Fibroblast of lung (primary cell): ENCODE measurements around the gene SLC39A9. TPM values are rescaled to one million over a fixed set of nuclear protein-coding genes. Genes with fewer than 3 reads are reported as not detected.

Source experiments
- DNase-seq, 2 donors: peaks; one replicate each; pipeline versions ENCODE4 v3.0.0 to v3.0.0-alpha.2; 2010; ENCODE audit warnings: low read depth in 2 of 2
- H2AFZ ChIP-seq: 2 replicates; pipeline ENCODE4 v1.5.1; 2012; ENCODE audit warnings: low read length, control low read depth, inconsistent platforms
- H3K27ac ChIP-seq: 2 replicates; pipeline ENCODE4 v1.5.1; 2011; ENCODE audit warnings: low read length, control low read depth; ENCODE audit not compliant: insufficient read depth
- H3K27me3 ChIP-seq: 2 replicates; pipeline ENCODE4 v1.5.1; 2011; ENCODE audit warnings: mild to moderate bottlenecking, low read length; ENCODE audit not compliant: control insufficient read depth, insufficient read depth
- H3K36me3 ChIP-seq: 2 replicates; pipeline ENCODE4 v1.5.1; 2011; ENCODE audit warnings: low read length; ENCODE audit not compliant: control insufficient read depth, insufficient read depth
- H3K4me1 ChIP-seq: 2 replicates; pipeline ENCODE4 v1.5.1; 2011; ENCODE audit warnings: low read length; ENCODE audit not compliant: control insufficient read depth, insufficient read depth; ENCODE audit errors: extremely low read depth
- H3K4me2 ChIP-seq: 2 replicates; pipeline ENCODE4 v1.5.1; 2011; ENCODE audit warnings: low read length, control low read depth; ENCODE audit not compliant: insufficient read depth; ENCODE audit errors: extremely low read depth
- H3K4me3 ChIP-seq, 4 experiments: fragments of 200-600 bp in 1 of 4; sonication (generic) in 1 of 4; replicated peaks in 1 of 4; 2 replicates each; pipeline ENCODE4 v1.5.1; 2011 to 2016; ENCODE audit warnings: low read length in 4 of 4, low read depth in 3 of 4, mild to moderate bottlenecking in 3 of 4, control low read depth in 2 of 4, inconsistent platforms in 1 of 4, mixed read lengths in 1 of 4; ENCODE audit not compliant: insufficient read depth in 1 of 4; ENCODE audit errors: control extremely low read depth in 1 of 4
- H3K79me2 ChIP-seq: 2 replicates; pipeline ENCODE4 v1.5.1; 2012; ENCODE audit warnings: mild to moderate bottlenecking, low read length, inconsistent platforms; ENCODE audit not compliant: control insufficient read depth, insufficient read depth
- H3K9ac ChIP-seq: 2 replicates; pipeline ENCODE4 v1.5.1; 2011; ENCODE audit warnings: mild to moderate bottlenecking, low read length, control low read depth; ENCODE audit not compliant: insufficient read depth
- H3K9me3 ChIP-seq: 2 replicates; pipeline ENCODE4 v1.5.1; 2012; ENCODE audit warnings: low read depth, low read length; ENCODE audit not compliant: control insufficient read depth, insufficient read depth
- H4K20me1 ChIP-seq: 2 replicates; pipeline ENCODE4 v1.5.1; 2011; ENCODE audit warnings: low read length; ENCODE audit not compliant: control insufficient read depth, insufficient read depth; ENCODE audit errors: extremely low read depth
- EZH2 ChIP-seq: IDR thresholded peaks from 2 replicates; pipeline ENCODE4 v1.5.1; 2012; ENCODE audit warnings: low read length, control low read depth, mild to moderate bottlenecking; ENCODE audit errors: missing control alignments
- polyA plus RNA-seq, 2 donors: library from polyadenylated mRNA; depleted of rRNA in 1 of 2; stranded (reverse) in 1 of 2; unstranded in 1 of 2; fragments of >200 nt; gene quantifications; 2 replicates each; pipeline ENCODE4 v1.2.1, GENCODE V29; 2011 to 2012; ENCODE audit warnings: missing spikeins in 1 of 2
- total RNA-seq: library from RNA; depleted of rRNA; stranded (reverse); fragments of >200 nt; gene quantifications from 2 replicates; pipeline ENCODE4 v1.2.1, GENCODE V29; 2014
- TF ChIP-seq, protein P1 (sequence below), 2 donors: IDR thresholded peaks in 1 of 2; conservative IDR thresholded peaks in 1 of 2; 1 replicate in 1 of 2; 2 replicates in 1 of 2; pipeline ENCODE4 v1.5.1; 2011 to 2012; ENCODE audit warnings: low read length in 2 of 2, control low read depth in 1 of 2, inconsistent platforms in 1 of 2, low read depth in 1 of 2, mild to moderate bottlenecking in 1 of 2

Gene SLC39A9
- total and polyA plus RNA-seq, 2 donors (not counting 1 experiment from before 2014, with no cell fraction given), result 81.9 to 104 TPM

DNA sequence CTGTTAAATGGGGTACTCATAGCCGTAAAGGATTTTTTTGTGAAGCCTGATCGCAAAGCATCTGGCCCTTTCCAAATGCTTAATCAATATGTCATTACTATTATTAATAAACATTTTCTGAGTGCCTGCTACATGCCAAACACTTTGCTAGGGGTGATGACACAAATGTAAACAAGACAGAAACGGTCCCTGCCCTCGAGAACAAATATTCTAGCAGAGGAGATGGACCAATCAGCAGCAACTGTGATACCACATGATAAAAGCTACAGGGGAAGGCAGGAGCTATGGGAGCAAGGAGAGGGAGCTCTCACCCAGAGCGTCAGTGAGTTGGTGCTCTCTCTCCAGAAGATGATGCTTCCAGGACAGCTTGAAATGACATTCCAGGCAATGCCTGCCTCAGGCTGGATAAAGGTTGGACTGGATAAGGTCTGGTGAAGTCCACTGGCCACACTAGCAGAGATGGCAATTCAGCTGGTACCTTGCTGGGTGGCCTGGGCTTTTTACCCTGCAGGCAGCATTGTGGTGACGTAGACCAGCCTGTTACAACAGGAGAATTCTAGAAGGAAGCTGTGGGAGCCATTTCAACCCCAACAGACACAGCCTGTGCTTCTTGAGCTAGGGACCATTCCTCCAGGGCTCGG, 41.5 kb upstream of the SLC39A9 start:
- H3K9ac ChIP-seq, result no peak overlapping the region
- no peak for DNase-seq
- no peak overlapping the region for H3K4me2 ChIP-seq
- H3K27ac ChIP-seq, result no peak overlapping the region
- H3K9me3 ChIP-seq, result no peaks in the 10 kb centered on the region
- H4K20me1 ChIP-seq, result no peaks in the 10 kb centered on the region
- H3K27me3 ChIP-seq, result no peaks in the 10 kb centered on the region
- no peak for TF ChIP-seq EZH2
- TF ChIP-seq, protein P1, sequence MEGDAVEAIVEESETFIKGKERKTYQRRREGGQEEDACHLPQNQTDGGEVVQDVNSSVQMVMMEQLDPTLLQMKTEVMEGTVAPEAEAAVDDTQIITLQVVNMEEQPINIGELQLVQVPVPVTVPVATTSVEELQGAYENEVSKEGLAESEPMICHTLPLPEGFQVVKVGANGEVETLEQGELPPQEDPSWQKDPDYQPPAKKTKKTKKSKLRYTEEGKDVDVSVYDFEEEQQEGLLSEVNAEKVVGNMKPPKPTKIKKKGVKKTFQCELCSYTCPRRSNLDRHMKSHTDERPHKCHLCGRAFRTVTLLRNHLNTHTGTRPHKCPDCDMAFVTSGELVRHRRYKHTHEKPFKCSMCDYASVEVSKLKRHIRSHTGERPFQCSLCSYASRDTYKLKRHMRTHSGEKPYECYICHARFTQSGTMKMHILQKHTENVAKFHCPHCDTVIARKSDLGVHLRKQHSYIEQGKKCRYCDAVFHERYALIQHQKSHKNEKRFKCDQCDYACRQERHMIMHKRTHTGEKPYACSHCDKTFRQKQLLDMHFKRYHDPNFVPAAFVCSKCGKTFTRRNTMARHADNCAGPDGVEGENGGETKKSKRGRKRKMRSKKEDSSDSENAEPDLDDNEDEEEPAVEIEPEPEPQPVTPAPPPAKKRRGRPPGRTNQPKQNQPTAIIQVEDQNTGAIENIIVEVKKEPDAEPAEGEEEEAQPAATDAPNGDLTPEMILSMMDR (conservative IDR thresholded peaks at IDR 0.05 in 1 of 2, IDR thresholded peaks at IDR 0.05 in 1 of 2; ENCODE audit: low read depth in 1 of 2, low read length in 2 of 2), result no peak
- no peak overlapping the region for H2AFZ ChIP-seq
- no peaks in the 10 kb centered on the region for H3K79me2 ChIP-seq
- no peaks in the 10 kb centered on the region for H3K36me3 ChIP-seq
- no peak overlapping the region for H3K4me3 ChIP-seq
- H3K4me1 ChIP-seq, result peaks cover 2% of the 10 kb centered on the region

DNA sequence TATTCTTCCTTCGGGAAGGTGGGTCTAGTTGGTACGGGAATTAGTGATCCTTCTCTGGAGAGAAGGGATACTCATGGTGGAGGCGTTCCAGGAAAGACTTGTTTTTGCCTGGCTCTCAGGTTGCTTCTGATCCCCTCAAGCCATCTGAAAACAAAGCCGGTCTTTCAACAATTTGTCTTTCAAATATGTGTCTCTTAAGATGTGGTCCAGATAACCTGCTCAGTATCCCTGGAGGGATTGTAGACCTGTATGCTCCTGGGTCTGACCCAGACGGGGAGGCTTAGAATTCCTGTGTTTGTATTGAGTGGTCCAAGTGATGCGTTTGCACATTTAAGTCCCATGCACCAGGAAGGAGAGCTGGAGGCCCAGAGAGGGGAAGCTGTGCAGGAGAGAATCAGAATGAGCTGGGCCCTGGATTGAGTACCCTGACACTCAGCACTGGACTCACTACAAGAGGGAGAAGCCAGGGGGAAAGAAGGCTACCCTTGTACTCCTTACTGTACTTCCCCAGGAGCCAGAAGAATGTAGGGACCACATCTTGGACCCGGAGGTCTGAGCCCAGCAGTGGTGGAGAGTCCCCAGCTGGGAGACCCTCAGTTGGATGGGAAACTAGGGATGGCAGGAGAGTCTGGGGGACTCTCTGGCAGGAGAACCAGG, 40.8 kb upstream of the SLC39A9 start:
- no peak overlapping the region for H3K27ac ChIP-seq

DNA sequence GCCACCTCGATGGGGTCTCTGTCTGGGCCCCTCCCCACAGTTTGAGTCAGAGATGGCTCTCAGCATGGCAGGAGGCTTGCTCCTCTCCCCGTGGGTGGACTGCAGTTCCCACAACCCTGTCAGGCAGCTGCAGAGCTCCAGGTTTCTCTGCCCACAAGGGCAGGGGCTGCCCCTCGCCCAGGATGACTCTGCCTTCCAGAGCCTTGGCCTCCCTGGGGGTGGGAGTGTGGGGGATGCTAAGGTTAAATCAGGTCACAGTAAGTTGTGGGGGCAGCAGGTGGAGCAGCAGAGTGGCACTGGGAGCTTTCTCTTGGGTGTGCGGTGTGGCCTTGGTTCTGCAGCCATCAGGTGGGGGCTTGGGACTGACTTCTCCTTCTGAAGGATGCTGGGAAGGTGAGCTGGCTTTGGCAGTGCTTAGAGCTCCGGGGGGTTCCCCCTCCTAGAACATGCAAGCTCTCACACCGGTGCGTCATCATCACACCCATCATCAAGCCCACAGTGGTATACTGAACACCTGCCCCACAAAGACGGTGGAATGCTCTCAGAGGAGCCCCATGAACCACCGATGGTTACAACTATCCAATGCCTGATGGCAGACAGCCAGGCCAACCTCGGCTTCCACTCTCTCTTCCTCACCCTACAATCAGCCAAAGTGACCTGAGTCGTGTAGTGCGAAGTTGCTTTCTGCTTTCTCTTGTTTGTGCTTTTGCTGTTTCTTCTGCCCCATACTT, 40.1 kb upstream of the SLC39A9 start:
- Histone ChIP-seq H3K79me2 (no peaks in the 10 kb centered on the region), H3K9me3 (no peaks in the 10 kb centered on the region), H3K4me2 (no peak overlapping the region), H3K36me3 (no peaks in the 10 kb centered on the region), H3K4me3 (no peak overlapping the region), H3K4me1 (peaks cover 2% of the 10 kb centered on the region), H3K27ac (no peak overlapping the region), H3K9ac (no peak overlapping the region), H3K27me3 (no peaks in the 10 kb centered on the region), H4K20me1 (no peaks in the 10 kb centered on the region), H2AFZ (no peak overlapping the region)
- DNase-seq, result peak in 1 of 2 donors; percentile 28
- no peak for TF ChIP-seq EZH2
- TF ChIP-seq, protein P1 (conservative IDR thresholded peaks at IDR 0.05 in 1 of 2, IDR thresholded peaks at IDR 0.05 in 1 of 2; ENCODE audit: low read depth in 1 of 2, low read length in 2 of 2), result no peak

More for the DNA sequence above, 40.8 kb upstream of the SLC39A9 start:
- Histone ChIP-seq H3K4me1 (peaks cover 2% of the 10 kb centered on the region), H3K9me3 (no peaks in the 10 kb centered on the region), H3K36me3 (no peaks in the 10 kb centered on the region), H3K9ac (no peak overlapping the region), H3K79me2 (no peaks in the 10 kb centered on the region), H2AFZ (no peak overlapping the region), H3K4me3 (no peak overlapping the region), H4K20me1 (no peaks in the 10 kb centered on the region), H3K27me3 (no peaks in the 10 kb centered on the region), H3K4me2 (no peak overlapping the region)
- no peak for TF ChIP-seq EZH2
- TF ChIP-seq, protein P1 (conservative IDR thresholded peaks at IDR 0.05 in 1 of 2, IDR thresholded peaks at IDR 0.05 in 1 of 2; ENCODE audit: low read depth in 1 of 2, low read length in 2 of 2), result no peak
- no peak for DNase-seq
